GM13977 (cell line): ENCODE results near the gene N4BP2L2.
"Not testable (repeated sequence)": the region's sequence is repeated elsewhere in the genome, so short reads cannot be mapped to it uniquely, and the experiment has no call there.

Experiments
- DNase-seq: peaks from one replicate; pipeline ENCODE4 v3.0.0; 2012; ENCODE audit warnings: low spot score
- CTCF ChIP-seq: IDR thresholded peaks from 2 replicates; pipeline ENCODE4 v1.5.1; 2012; ENCODE audit warnings: mild to moderate bottlenecking, control low read depth; ENCODE audit not compliant: insufficient read depth; ENCODE audit errors: extremely low read depth, missing control alignments
- in situ Hi-C: fragments of 300-500 bp; cut with MboI; formaldehyde crosslinking; loops from one replicate; pipeline ENCODE4 v1.12.0; 2022; ENCODE audit warnings: low sequenced_read_pairs, low pct_unique_long_range_greater_than_20kb, mixed read lengths, inconsistent platforms; ENCODE audit not compliant: unreplicated experiment

Gene N4BP2L2

GRCh38 chr13:32582991-32583390 lies 44.4 kb upstream of the N4BP2L2 start:
- DNase-seq = no peak
- in situ Hi-C loops = loop anchor here (25.0 kb wide), 2 partner anchors 671 to 1129 kb away; no protein-coding TSS in a partner anchor
- TF ChIP-seq CTCF = no peak

DNA sequence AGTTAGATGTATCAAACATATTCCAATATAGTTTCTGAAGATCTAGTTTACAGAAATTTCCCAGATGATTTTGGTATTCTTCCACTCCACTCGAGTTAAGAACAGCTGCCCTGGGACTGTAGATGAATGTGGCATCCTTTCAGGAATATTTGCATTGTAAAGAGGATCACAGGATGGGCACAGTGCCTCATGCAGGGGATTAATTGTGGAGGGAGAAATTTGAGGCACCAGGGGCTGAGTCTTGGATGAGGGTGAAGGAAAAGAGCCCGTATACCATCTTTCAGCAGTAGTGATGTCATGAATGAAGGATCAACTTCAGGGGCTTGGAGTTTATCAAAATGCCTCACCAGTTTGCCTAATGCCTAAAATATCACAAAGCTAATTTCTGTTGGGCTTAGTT lies 43.7 kb upstream of the N4BP2L2 start:
- DNase-seq = no peak
- in situ Hi-C loops = loop anchor here (25.0 kb wide), 2 partner anchors 670 to 1130 kb away; no protein-coding TSS in a partner anchor
- no peak for TF ChIP-seq CTCF

GRCh38 chr13:32581177-32581786 lies 42.7 kb upstream of the N4BP2L2 start:
- in situ Hi-C loops = loop anchor here (25.0 kb wide), 2 partner anchors 669 to 1131 kb away; no protein-coding TSS in a partner anchor
- peak; percentile 34 for DNase-seq
- peak; percentile 56 for TF ChIP-seq CTCF

DNA sequence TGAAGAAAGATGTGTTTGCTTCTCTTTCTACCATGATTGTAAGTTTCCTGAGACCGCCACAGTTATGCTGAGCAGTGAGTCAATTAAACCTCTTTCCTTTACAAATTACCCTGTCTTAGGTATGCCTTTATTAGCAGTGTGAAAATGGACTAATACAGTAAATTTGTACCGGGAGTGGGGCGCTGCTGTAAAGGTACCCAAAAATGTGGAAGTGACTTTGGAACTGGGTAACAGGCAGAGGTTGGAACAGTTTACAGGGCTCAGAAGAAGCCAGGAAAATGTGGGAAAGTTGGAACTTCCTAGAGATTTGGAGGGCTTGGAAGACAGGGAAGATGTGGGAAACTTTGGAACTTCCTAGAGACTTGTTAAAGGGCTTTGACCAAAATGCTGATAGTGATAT lies 38.4 kb upstream of the N4BP2L2 start:
- no peak for DNase-seq
- in situ Hi-C loops = loop anchor here (25.0 kb wide), 2 partner anchors 665 to 1135 kb away; no protein-coding TSS in a partner anchor
- no peak for TF ChIP-seq CTCF

- not testable (repeated sequence) for DNase-seq
- in situ Hi-C loops = loop anchor here (25.0 kb wide), 2 partner anchors 663 to 1137 kb away; no protein-coding TSS in a partner anchor
These were observed 37.1 kb upstream of the N4BP2L2 start for GRCh38 chr13:32575687-32576086.

GRCh38 chr13:32560842-32561241 lies 22.2 kb upstream of the N4BP2L2 start:
- DNase-seq, in situ Hi-C loops: not testable (repeated sequence)

- DNase-seq = no peak
- in situ Hi-C loops = no loop called here
- TF ChIP-seq CTCF = no peak
These were observed 17.0 kb upstream of the N4BP2L2 start for GRCh38 chr13:32555613-32556012.
